K562 (cell line): ENCODE results near the gene FGF14. TPM values are rescaled to one million over a fixed set of nuclear protein-coding genes. Genes with fewer than 3 reads are reported as not detected.

Experiments used
- ATAC-seq: fragments of 200-7000 bp; cut with Tn5 transposase; 3 replicates; pipeline ENCODE4 v1.9.1; 2020; ENCODE audit warnings: moderate library complexity
- BruUV-seq: library from RNA; stranded (reverse); fragments of 400-500 nt; replicated peaks from 2 replicates; lab custom pipeline; 2021; lab: Mats Ljungman, UMichigan
- CTCF ChIA-PET: fragments of 300-600 bp; formaldehyde crosslinking; extraction: SDS; loops from one replicate; lab custom pipeline; 2021; ENCODE audit warnings: low intra/inter-chr PET ratio; lab: Yijun Ruan, JAX
- POLR2A ChIA-PET: fragments of 300-600, 350-650 bp; sonication (Branson Sonifier 250); formaldehyde crosslinking; extraction: SDS; loops from one replicate; lab custom pipeline; 2021; ENCODE audit warnings: antibody characterized with exemption, inconsistent platforms; lab: Yijun Ruan, JAX
- DNase-seq, 4 experiments: peaks; one replicate each; pipeline versions ENCODE4 v3.0.0 to v3.0.0-alpha.2; 2011 to 2018; ENCODE audit warnings: low spot score in 3 of 4, mixed read lengths in 3 of 4; ENCODE audit errors: extremely low read depth in 1 of 4
- FAIRE-seq: peaks from 2 replicates; lab custom pipeline; 2011; peaks lifted over from hg19 to GRCh38; lab: Jason Lieb, UNC
- H2AFZ ChIP-seq: 2 replicates; pipeline ENCODE4 v1.6.0; 2011; ENCODE audit warnings: low read depth, low read length, control low read depth, inconsistent platforms
- H3K27ac ChIP-seq: fragments of 200-600 bp; 3 replicates; pipeline ENCODE4 v1.8.0; 2011; ENCODE audit warnings: low read depth, mild to moderate bottlenecking, control low read depth, inconsistent platforms, low read length, moderate library complexity, mixed read lengths; ENCODE audit errors: extremely low read depth
- H3K27me3 ChIP-seq, 2 experiments: fragments of 300-600 bp in 1 of 2; 2 replicates in 1 of 2; 3 replicates in 1 of 2; pipeline versions ENCODE4 v1.6.0 to v1.8.0; 2011; ENCODE audit warnings: inconsistent platforms in 2 of 2, low read length in 2 of 2, mild to moderate bottlenecking in 1 of 2, mixed read lengths in 1 of 2, moderate library complexity in 1 of 2; ENCODE audit not compliant: control insufficient read depth in 2 of 2, insufficient read depth in 2 of 2
- H3K36me3 ChIP-seq: fragments of 300-600 bp; 3 replicates; pipeline ENCODE4 v1.8.0; 2011; ENCODE audit warnings: mild to moderate bottlenecking, low read length, inconsistent platforms; ENCODE audit not compliant: control insufficient read depth, insufficient read depth
- H3K4me1 ChIP-seq, 2 experiments: fragments of 200-600 bp in 1 of 2; replicated peaks in 1 of 2; 2 replicates in 1 of 2; 3 replicates in 1 of 2; pipeline versions ENCODE4 v1.5.1 to v1.8.0; 2011; ENCODE audit warnings: inconsistent platforms in 2 of 2, low read length in 2 of 2, mild to moderate bottlenecking in 1 of 2, mixed read lengths in 1 of 2, moderate library complexity in 1 of 2; ENCODE audit not compliant: control insufficient read depth in 2 of 2, insufficient read depth in 2 of 2
- H3K4me2 ChIP-seq: 2 replicates; pipeline ENCODE4 v1.6.1; 2011; ENCODE audit warnings: low read length, control low read depth, inconsistent platforms, mixed read lengths; ENCODE audit not compliant: insufficient read depth
- H3K4me3 ChIP-seq: fragments of 200-600 bp; sonication (generic), shearing (Covaris generic); 2 replicates; pipeline ENCODE4 v1.5.1; 2016; ENCODE audit warnings: control low read depth, inconsistent platforms
- H3K79me2 ChIP-seq: fragments of 200-600 bp; 3 replicates; pipeline ENCODE4 v1.8.0; 2011; ENCODE audit warnings: low read length, inconsistent platforms; ENCODE audit not compliant: control insufficient read depth, insufficient read depth
- H3K9ac ChIP-seq, 2 experiments: 2 replicates each; pipeline versions ENCODE4 v1.6.0 to v1.6.1; 2011; ENCODE audit warnings: low read depth in 2 of 2, low read length in 2 of 2, control low read depth in 1 of 2, inconsistent platforms in 1 of 2, mild to moderate bottlenecking in 1 of 2, mixed read lengths in 1 of 2; ENCODE audit not compliant: insufficient read depth in 1 of 2
- H3K9me1 ChIP-seq: one replicate; pipeline ENCODE4 v1.6.0; 2011; ENCODE audit warnings: inconsistent platforms, mild to moderate bottlenecking, low read length, moderate library complexity; ENCODE audit not compliant: control insufficient read depth, insufficient read depth
- H3K9me3 ChIP-seq: replicated peaks from 2 replicates; pipeline ENCODE4 v1.5.1; 2011; ENCODE audit warnings: low read depth, low read length, inconsistent platforms; ENCODE audit not compliant: control insufficient read depth, insufficient read depth
- H4K20me1 ChIP-seq: replicated peaks from 2 replicates; pipeline ENCODE4 v1.6.1; 2011; ENCODE audit warnings: low read length, inconsistent platforms, mixed read lengths; ENCODE audit not compliant: control insufficient read depth, insufficient read depth
- ARID4B ChIP-seq: sonication (generic); formaldehyde crosslinking; IDR thresholded peaks from 2 replicates; pipeline ENCODE4 v1.8.0; 2022; ENCODE audit warnings: mild to moderate bottlenecking, missing genetic modification reagents
- GMEB1 ChIP-seq: fragments of 250-450 bp; sonication (Bioruptor Pico); IDR thresholded peaks from 2 replicates; pipeline ENCODE4 v1.4.0; 2020; ENCODE audit warnings: mild to moderate bottlenecking
- GTF3C2 ChIP-seq: IDR thresholded peaks from 3 replicates; pipeline ENCODE4 v1.6.1; 2011; ENCODE audit warnings: borderline replicate concordance, mild to moderate bottlenecking, moderate library complexity; ENCODE audit not compliant: insufficient read length; ENCODE audit errors: extremely low read depth
- NR0B1 ChIP-seq: fragments of 450-650 bp; IDR thresholded peaks from one replicate; pipeline ENCODE4 v1.6.1; 2018; ENCODE audit warnings: mild to moderate bottlenecking, moderate library complexity; ENCODE audit not compliant: partially characterized antibody
- PTRF ChIP-seq: fragments of 450-650 bp; IDR thresholded peaks from 2 replicates; pipeline ENCODE4 v1.6.1; 2016; ENCODE audit warnings: mild to moderate bottlenecking, missing genetic modification characterization, missing compliant biosample characterization
- SAP30 ChIP-seq: fragments of 200-600 bp; sonication (generic); IDR thresholded peaks from 2 replicates; pipeline ENCODE4 v1.6.1; 2012; ENCODE audit warnings: borderline replicate concordance, low read depth, mild to moderate bottlenecking, moderate library complexity, low read length, control low read depth, inconsistent platforms; ENCODE audit not compliant: insufficient read depth, poor library complexity, severe bottlenecking
- SMC3 ChIP-seq: conservative IDR thresholded peaks from 2 replicates; pipeline ENCODE4 v1.6.1; 2011; ENCODE audit warnings: low read depth, low read length, improper control_type of control experiment; ENCODE audit not compliant: insufficient read depth
- TCF15 ChIP-seq: fragments of 250-450 bp; sonication (Bioruptor Pico); IDR thresholded peaks from 2 replicates; pipeline ENCODE4 v1.8.0; 2022; ENCODE audit warnings: moderate library complexity, mild to moderate bottlenecking, inconsistent platforms
- ZC3H11A ChIP-seq: IDR thresholded peaks from 2 replicates; pipeline ENCODE4 v1.6.1; 2012; ENCODE audit warnings: low read depth, low read length, improper control_type of control experiment
- ZNF354B ChIP-seq: fragments of 250-450 bp; sonication (Bioruptor Pico); IDR thresholded peaks from 2 replicates; pipeline ENCODE4 v1.4.0; 2020
- ZNF766 ChIP-seq: fragments of 200-800 bp; sonication (Bioruptor generic); conservative IDR thresholded peaks from 2 replicates; pipeline ENCODE4 v1.6.1; 2016; ENCODE audit warnings: missing genetic modification characterization, missing compliant biosample characterization
- in situ Hi-C: fragments of 300-500 bp; cut with MboI; formaldehyde crosslinking; loops from 4 replicates; pipeline ENCODE4 v1.15.0; 2018; ENCODE audit warnings: inconsistent platforms, mixed read lengths
- intact Hi-C: fragments of 100-400 bp; cut with micrococcal nuclease; formaldehyde crosslinking; loops from 2 replicates; pipeline ENCODE4 v1.14.2; 2022
- polyA plus RNA-seq, 8 experiments: library from polyadenylated mRNA; depleted of rRNA in 4 of 8; stranded (reverse) in 5 of 8; unstranded in 3 of 8; fragments of >200 nt; fragmentation: Nextera tagmentation in 2 of 8; fragmentation: Illumina TruSeq in 1 of 8; extraction: Ambion mirVana in 2 of 8; extraction: Trizol in 1 of 8; gene quantifications; 2 replicates each; pipeline versions ENCODE4 v1.2.1 to v1.2.3, GENCODE V29; 2011 to 2014; ENCODE audit warnings: inconsistent platforms in 1 of 8, missing spikeins in 1 of 8
- total RNA-seq, 7 experiments: library from RNA; depleted of rRNA in 6 of 7; stranded (reverse); fragments of >200 nt in 6 of 7; fragmentation: Illumina TruSeq in 2 of 7; extraction: Trizol in 2 of 7; gene quantifications; 2 replicates each; pipeline versions ENCODE4 v1.2.1 to v1.2.3, GENCODE V29; 2011 to 2021; ENCODE audit warnings: low replicate concordance in 1 of 7

FGF14 gene
- total and polyA plus RNA-seq, 9 of the 15 experiments (the other 6 are each of a cell fraction or from before 2014, with no cell fraction given), result not detected

- no TSS peak for BruUV-seq
- in situ Hi-C loops (no loop called here), intact Hi-C loops (no loop called here)
- FAIRE-seq, result no peak
- H3K79me2 ChIP-seq, result no peaks in the 10 kb centered on the region
- no peak for DNase-seq
- ChIA-PET CTCF (no interaction called here), POLR2A (no interaction called here)
- H3K4me1 ChIP-seq, result no peaks in the 10 kb centered on the region
- no peaks in the 10 kb centered on the region for H3K9me3 ChIP-seq
- no peak overlapping the region for H3K9ac ChIP-seq
- no peak for ATAC-seq
- no peaks in the 10 kb centered on the region for H4K20me1 ChIP-seq
- no peak overlapping the region for H3K4me3 ChIP-seq
- H3K27me3 ChIP-seq, result no peaks in the 10 kb centered on the region
- H3K9me1 ChIP-seq, result no peaks in the 10 kb centered on the region
- no peak overlapping the region for H3K4me2 ChIP-seq
- no peak overlapping the region for H2AFZ ChIP-seq
- no peaks in the 10 kb centered on the region for H3K36me3 ChIP-seq
- H3K27ac ChIP-seq, result no peak overlapping the region
- TF ChIP-seq TCF15 (CRISPR knock-in tag), result no peak
- no peak for TF ChIP-seq PTRF (tag)
- no peak for TF ChIP-seq SMC3
- TF ChIP-seq ZC3H11A, result no peak
- TF ChIP-seq SAP30, result no peak
- no peak for TF ChIP-seq GTF3C2
- no peak for TF ChIP-seq GMEB1 (CRISPR knock-in tag)
- no peak for TF ChIP-seq NR0B1
- no peak for TF ChIP-seq ZNF766 (CRISPR knock-in tag)
- TF ChIP-seq ARID4B (CRISPR knock-in tag), result no peak
- no peak for TF ChIP-seq ZNF354B
Measured at GRCh38 chr13:102147353-102147752, 254.5 kb downstream of the FGF14 start.
